Mucosa of descending colon (tissue), 3 donors: ENCODE measurements around the gene WFS1. TPM values are rescaled to one million over a fixed set of nuclear protein-coding genes. Genes with fewer than 3 reads are reported as not detected.

ENCODE experiments used
- ATAC-seq: fragments of 200-7000 bp; cut with Tn5 transposase; one replicate; pipeline ENCODE4 v1.9.1; 2020; ENCODE audit warnings: mild to moderate bottlenecking, moderate library complexity
- DNase-seq, 3 donors: peaks; one replicate each; pipeline ENCODE4 v3.0.0-alpha.2; 2020
- H3K36me3 ChIP-seq: fragments of 200-600 bp; one replicate; pipeline ENCODE4 v1.8.0; 2021; ENCODE audit warnings: low read depth, mild to moderate bottlenecking
- H3K4me1 ChIP-seq: fragments of 200-600 bp; one replicate; pipeline ENCODE4 v1.8.0; 2021; ENCODE audit warnings: low read depth, mild to moderate bottlenecking
- H3K4me3 ChIP-seq: fragments of 200-600 bp; one replicate; pipeline ENCODE4 v1.8.0; 2021; ENCODE audit warnings: mild to moderate bottlenecking
- H3K9me3 ChIP-seq: fragments of 200-600 bp; one replicate; pipeline ENCODE4 v1.8.0; 2021; ENCODE audit warnings: mild to moderate bottlenecking
- intact Hi-C, 2 donors: fragments of 100-400 bp; cut with DNase I in 1 of 2; cut with micrococcal nuclease in 1 of 2; formaldehyde crosslinking; loops; one replicate each; pipeline versions ENCODE4 v1.11.0 to v1.11.1; 2022; cut with DNase I, micrococcal nuclease
- total RNA-seq, 3 donors: library from RNA; stranded (reverse); fragmentation: NEBNext Ultra II Directional in 2 of 3; extraction: Animal tissue kit (Norgen Biotek cat#: 25700) in 2 of 3; gene quantifications; one replicate each; pipeline versions ENCODE4 v1.2.1 to v1.2.4, GENCODE V29; 2021 to 2023
- TF ChIP-seq, protein P1 (sequence below): fragments of 200-600 bp; IDR thresholded peaks from one replicate; pipeline ENCODE4 v1.8.0; 2022; ENCODE audit warnings: antibody characterized with exemption, mild to moderate bottlenecking
- donor health status: DM: no; HTN: no; CAD: no; lungs with moderate emphysema.
- donor health status: DM: no; HTN: no; CAD: no.
- donor health status: DM: no; HTN: yes; CAD: no.

The WFS1 gene
- total RNA-seq, 3 donors from 2014 or later = 5.8 to 39.2 (median 14.9) TPM

DNA sequence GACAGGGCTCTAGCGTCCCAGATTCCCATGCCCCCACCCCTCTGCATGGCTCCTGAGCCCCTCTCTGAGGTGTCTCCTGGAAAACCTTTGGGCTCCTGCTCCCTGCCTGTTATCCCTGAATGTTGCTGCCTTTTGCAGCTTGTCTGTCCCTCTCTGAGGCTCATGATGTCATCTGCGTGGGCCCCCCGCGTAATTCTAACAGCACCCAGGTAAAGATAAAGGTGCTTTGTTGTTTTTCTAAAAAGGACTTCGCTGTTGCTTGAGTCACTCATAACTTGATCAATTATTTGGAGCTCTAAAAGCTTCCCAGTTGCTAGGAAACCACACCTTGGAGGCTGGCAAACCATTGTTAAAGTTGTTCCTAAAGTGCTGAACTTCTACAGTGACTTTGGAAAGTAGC lies 36.6 kb downstream of the WFS1 start:
- no peak for DNase-seq
- H3K36me3 ChIP-seq = no peaks in the 10 kb centered on the region
- intact Hi-C loops = no loop called here
- no peak overlapping the region for H3K4me3 ChIP-seq
- ATAC-seq = no peak
- TF ChIP-seq, protein P1, sequence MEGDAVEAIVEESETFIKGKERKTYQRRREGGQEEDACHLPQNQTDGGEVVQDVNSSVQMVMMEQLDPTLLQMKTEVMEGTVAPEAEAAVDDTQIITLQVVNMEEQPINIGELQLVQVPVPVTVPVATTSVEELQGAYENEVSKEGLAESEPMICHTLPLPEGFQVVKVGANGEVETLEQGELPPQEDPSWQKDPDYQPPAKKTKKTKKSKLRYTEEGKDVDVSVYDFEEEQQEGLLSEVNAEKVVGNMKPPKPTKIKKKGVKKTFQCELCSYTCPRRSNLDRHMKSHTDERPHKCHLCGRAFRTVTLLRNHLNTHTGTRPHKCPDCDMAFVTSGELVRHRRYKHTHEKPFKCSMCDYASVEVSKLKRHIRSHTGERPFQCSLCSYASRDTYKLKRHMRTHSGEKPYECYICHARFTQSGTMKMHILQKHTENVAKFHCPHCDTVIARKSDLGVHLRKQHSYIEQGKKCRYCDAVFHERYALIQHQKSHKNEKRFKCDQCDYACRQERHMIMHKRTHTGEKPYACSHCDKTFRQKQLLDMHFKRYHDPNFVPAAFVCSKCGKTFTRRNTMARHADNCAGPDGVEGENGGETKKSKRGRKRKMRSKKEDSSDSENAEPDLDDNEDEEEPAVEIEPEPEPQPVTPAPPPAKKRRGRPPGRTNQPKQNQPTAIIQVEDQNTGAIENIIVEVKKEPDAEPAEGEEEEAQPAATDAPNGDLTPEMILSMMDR = no peak
- no peaks in the 10 kb centered on the region for H3K9me3 ChIP-seq
- peaks cover 2% of the 10 kb centered on the region for H3K4me1 ChIP-seq

DNA sequence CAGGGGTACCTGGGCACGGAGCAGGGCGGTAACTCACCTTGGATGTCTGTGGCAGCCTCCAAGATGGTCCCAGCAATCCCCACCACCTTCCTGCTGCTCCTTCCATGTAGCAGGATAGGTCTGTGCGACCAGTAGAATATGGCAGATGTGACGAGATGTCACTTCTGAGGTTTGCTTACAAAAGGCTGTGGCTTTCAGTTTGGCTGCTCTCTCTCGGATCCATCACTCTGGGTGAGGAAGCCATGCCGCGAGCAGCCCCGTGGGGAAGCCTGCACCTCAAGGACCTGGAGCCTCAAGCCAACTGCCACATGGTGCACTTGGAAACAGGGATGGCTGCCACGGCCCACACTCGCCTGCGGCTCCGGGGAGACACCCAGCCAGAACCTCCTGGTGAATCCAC lies 37.6 kb downstream of the WFS1 start:
- intact Hi-C loops = no loop called here
- DNase-seq = no peak

DNA sequence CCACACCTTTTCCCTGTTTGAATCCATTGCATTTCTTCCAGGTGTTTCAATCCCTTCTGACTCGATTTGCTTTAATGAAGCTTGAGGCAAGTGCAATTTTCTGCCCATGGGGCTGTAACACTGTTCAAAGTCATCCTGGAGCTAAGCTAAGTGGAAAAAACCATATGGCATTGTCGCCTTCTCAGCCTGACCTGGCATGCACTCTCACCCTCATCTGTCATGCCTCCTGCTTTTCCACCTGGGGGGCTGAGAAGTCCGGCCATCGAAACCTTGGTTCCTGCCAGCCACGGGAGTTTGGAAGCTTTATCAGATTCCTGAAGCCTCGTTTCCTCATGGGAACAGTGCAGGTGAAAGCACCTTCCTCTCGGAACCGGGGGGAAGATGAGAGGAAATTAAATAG lies 38.2 kb downstream of the WFS1 start:
- ATAC-seq (no peak), DNase-seq (no peak)
- Histone ChIP-seq H3K4me3 (no peak overlapping the region), H3K4me1 (peaks cover 2% of the 10 kb centered on the region), H3K36me3 (no peaks in the 10 kb centered on the region), H3K9me3 (no peaks in the 10 kb centered on the region)
- TF ChIP-seq, protein P1 = no peak
- intact Hi-C loops = no loop called here

More for the DNA sequence above, 37.6 kb downstream of the WFS1 start:
- peaks cover 2% of the 10 kb centered on the region for H3K4me1 ChIP-seq
- no peaks in the 10 kb centered on the region for H3K9me3 ChIP-seq
- no peak for ATAC-seq
- no peaks in the 10 kb centered on the region for H3K36me3 ChIP-seq
- H3K4me3 ChIP-seq = no peak overlapping the region
- TF ChIP-seq, protein P1 = no peak

DNA sequence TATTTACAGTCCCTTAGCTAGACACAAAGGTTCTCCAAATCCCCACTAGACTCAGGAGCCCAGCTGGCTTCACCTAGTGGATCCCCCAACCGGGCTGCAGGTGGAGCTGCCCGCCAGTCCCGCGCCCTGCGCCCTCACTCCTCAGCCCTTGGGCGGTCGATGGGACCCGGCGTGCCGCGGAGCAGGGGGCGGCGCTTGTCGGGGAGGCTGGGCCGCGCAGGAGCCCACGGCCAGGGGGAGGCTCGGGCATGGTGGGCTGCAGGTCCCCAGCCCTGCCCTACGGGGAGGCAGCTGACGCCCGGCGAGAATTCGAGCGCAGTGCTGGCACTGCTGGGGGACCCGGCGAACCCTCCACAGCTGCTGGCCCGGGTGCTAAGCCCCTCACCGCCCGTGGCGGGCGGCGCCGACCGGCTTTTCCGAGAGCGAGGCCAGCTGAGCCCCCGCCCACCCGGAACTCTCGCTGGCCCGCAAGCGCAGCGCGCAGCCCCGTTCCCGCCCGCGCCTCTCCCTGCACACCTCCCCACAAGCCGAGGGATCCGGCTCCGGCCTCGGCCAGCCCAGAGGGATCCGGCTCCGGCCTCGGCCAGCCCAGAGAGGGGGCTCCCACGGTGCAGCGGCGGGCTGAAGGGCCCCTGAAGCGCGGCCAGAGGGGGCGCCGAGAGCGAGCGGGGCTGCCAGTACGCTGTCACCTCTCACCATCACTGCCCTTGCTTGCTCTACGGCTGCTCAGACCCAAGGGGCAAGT lies 39.4 kb downstream of the WFS1 start:
- Histone ChIP-seq H3K36me3 (no peaks in the 10 kb centered on the region), H3K4me3 (no peak overlapping the region), H3K4me1 (peaks cover 2% of the 10 kb centered on the region), H3K9me3 (no peaks in the 10 kb centered on the region)
- intact Hi-C loops = no loop called here
- DNase-seq = peak in 1 of 3 donors; percentile 42
- TF ChIP-seq, protein P1 = no peak
- peak; percentile 39 for ATAC-seq

DNA sequence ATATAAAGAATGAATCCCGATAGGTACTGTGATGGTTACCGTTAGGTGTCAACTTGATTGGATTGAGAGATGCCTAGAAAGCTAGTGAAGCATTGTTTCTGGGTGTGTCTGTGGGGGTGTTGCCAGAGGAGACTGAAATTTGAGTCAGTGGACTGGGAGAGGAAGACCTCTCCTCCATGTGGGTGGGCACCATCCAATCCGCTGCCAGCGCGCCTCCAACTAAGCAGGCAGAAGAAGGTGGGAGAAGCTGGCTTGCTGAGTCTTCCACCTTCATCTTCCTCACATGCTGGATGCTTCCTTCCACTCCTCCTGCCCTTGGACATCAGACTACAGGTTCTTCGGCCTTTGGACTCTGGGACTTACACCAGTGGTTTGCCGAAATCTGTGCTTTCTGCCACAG lies 40.1 kb downstream of the WFS1 start:
- TF ChIP-seq, protein P1 = no peak
- H3K9me3 ChIP-seq = no peaks in the 10 kb centered on the region
- ATAC-seq (no peak), DNase-seq (no peak)
- peaks cover 2% of the 10 kb centered on the region for H3K4me1 ChIP-seq
- intact Hi-C loops = no loop called here
- no peak overlapping the region for H3K4me3 ChIP-seq
- no peaks in the 10 kb centered on the region for H3K36me3 ChIP-seq
